ENCODE measurements around the gene LRRC2.

DNA sequence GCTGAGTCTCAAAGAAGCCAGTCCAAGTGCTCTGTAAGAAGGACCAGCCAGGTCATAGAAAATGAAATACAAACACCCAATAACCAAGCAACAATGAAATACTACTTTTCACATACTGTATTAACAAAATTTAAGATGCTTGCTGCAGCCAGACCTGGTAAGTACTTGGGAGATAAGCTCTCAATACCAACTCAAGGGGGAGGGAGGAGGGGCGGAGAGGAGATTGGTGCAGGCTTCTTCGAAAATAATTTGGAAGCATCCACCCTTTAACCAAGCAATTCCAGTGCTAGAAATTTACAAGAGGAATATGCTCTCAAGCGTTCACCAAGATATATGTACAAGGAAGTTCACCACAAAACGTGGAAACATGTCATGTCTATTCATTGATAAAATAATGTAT is 7.6 kb upstream of the LRRC2 start:
- no peak for TF ChIP-seq POLR2A (IDR thresholded peaks at IDR 0.05)
- TF ChIP-seq, protein P1, sequence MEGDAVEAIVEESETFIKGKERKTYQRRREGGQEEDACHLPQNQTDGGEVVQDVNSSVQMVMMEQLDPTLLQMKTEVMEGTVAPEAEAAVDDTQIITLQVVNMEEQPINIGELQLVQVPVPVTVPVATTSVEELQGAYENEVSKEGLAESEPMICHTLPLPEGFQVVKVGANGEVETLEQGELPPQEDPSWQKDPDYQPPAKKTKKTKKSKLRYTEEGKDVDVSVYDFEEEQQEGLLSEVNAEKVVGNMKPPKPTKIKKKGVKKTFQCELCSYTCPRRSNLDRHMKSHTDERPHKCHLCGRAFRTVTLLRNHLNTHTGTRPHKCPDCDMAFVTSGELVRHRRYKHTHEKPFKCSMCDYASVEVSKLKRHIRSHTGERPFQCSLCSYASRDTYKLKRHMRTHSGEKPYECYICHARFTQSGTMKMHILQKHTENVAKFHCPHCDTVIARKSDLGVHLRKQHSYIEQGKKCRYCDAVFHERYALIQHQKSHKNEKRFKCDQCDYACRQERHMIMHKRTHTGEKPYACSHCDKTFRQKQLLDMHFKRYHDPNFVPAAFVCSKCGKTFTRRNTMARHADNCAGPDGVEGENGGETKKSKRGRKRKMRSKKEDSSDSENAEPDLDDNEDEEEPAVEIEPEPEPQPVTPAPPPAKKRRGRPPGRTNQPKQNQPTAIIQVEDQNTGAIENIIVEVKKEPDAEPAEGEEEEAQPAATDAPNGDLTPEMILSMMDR (IDR thresholded peaks at IDR 0.05) = no peak
